K562 (cell line): ENCODE data around the gene EMX1. TPM values are rescaled to one million over a fixed set of nuclear protein-coding genes. Genes with fewer than 3 reads are reported as not detected.

ENCODE experiments used
- BMI1 ChIP-seq: fragments of 150-350 bp; IDR thresholded peaks from 2 replicates; pipeline ENCODE4 v1.6.1; 2014; ENCODE audit warnings: low read length
- BRD4 ChIP-seq: fragments of 200-600 bp; sonication (generic); IDR thresholded peaks from 2 replicates; pipeline ENCODE4 v1.6.1; 2017; ENCODE audit warnings: inconsistent platforms
- CBX2 ChIP-seq: fragments of 200-600 bp; sonication (generic); IDR thresholded peaks from one replicate; pipeline ENCODE4 v1.6.1; 2012; ENCODE audit warnings: mild to moderate bottlenecking, low read length, inconsistent platforms; ENCODE audit not compliant: insufficient read depth, poor library complexity, severe bottlenecking
- FOXJ3 ChIP-seq: sonication (generic); formaldehyde crosslinking; IDR thresholded peaks from 2 replicates; pipeline ENCODE4 v1.4.0; 2020; ENCODE audit warnings: mild to moderate bottlenecking, missing genetic modification reagents
- HSF4 ChIP-seq: fragments of 250-450 bp; sonication (Bioruptor Pico); IDR thresholded peaks from 2 replicates; pipeline ENCODE4 v2.1.2; 2022; ENCODE audit warnings: mild to moderate bottlenecking, moderate library complexity, borderline replicate concordance
- MTF1 ChIP-seq: fragments of 250-450 bp; sonication (Bioruptor Pico); IDR thresholded peaks from 2 replicates; pipeline ENCODE4 v1.9.0; 2021; ENCODE audit warnings: moderate library complexity, mild to moderate bottlenecking, inconsistent platforms, borderline replicate concordance
- MXI1 ChIP-seq: IDR thresholded peaks from 2 replicates; pipeline ENCODE4 v1.6.1; 2011; ENCODE audit warnings: low read depth, mild to moderate bottlenecking, improper control_type of control experiment, low read length
- NFXL1 ChIP-seq: fragments of 450-650 bp; formaldehyde crosslinking; IDR thresholded peaks from 2 replicates; pipeline ENCODE4 v1.4.0; 2021; ENCODE audit warnings: mild to moderate bottlenecking
- RBM25 ChIP-seq: fragments of 200-400 bp; formaldehyde crosslinking; IDR thresholded peaks from 2 replicates; pipeline ENCODE4 v1.6.1; 2018; ENCODE audit warnings: low read length, low read depth, moderate library complexity; ENCODE audit not compliant: severe bottlenecking
- RNF2 ChIP-seq: sonication (generic); IDR thresholded peaks from 2 replicates; pipeline ENCODE4 v1.6.1; 2016
- SNRNP70 ChIP-seq: fragments of 200-400 bp; formaldehyde crosslinking; optimal IDR thresholded peaks from 2 replicates; pipeline ENCODE3; 2017; ENCODE audit warnings: low read depth, low read length
- TBL1XR1 ChIP-seq, 2 experiments: IDR thresholded peaks; 2 replicates each; pipeline ENCODE4 v1.6.1; 2012; ENCODE audit warnings: improper control_type of control experiment in 2 of 2, low read length in 2 of 2, mild to moderate bottlenecking in 1 of 2
- ZNF12 ChIP-seq: sonication (generic); formaldehyde crosslinking; IDR thresholded peaks from 2 replicates; pipeline ENCODE4 v1.4.0; 2020; ENCODE audit warnings: mild to moderate bottlenecking, missing genetic modification reagents
- ZNF212 ChIP-seq: fragments of 450-650 bp; formaldehyde crosslinking; IDR thresholded peaks from 2 replicates; pipeline ENCODE4 v1.4.0; 2020; ENCODE audit warnings: mild to moderate bottlenecking
- ZNF316 ChIP-seq: fragments of 450-650 bp; IDR thresholded peaks from 2 replicates; pipeline ENCODE4 v1.6.1; 2016
- polyA plus RNA-seq, 8 experiments: library from polyadenylated mRNA; depleted of rRNA in 4 of 8; stranded (reverse) in 5 of 8; unstranded in 3 of 8; fragments of >200 nt; fragmentation: Nextera tagmentation in 2 of 8; fragmentation: Illumina TruSeq in 1 of 8; extraction: Ambion mirVana in 2 of 8; extraction: Trizol in 1 of 8; gene quantifications; 2 replicates each; pipeline versions ENCODE4 v1.2.1 to v1.2.3, GENCODE V29; 2011 to 2014; ENCODE audit warnings: inconsistent platforms in 1 of 8, missing spikeins in 1 of 8
- total RNA-seq, 7 experiments: library from RNA; depleted of rRNA in 6 of 7; stranded (reverse); fragments of >200 nt in 6 of 7; fragmentation: Illumina TruSeq in 2 of 7; extraction: Trizol in 2 of 7; gene quantifications; 2 replicates each; pipeline versions ENCODE4 v1.2.1 to v1.2.3, GENCODE V29; 2011 to 2021; ENCODE audit warnings: low replicate concordance in 1 of 7
- TF ChIP-seq, protein P1 (sequence below): sonication (generic); formaldehyde crosslinking; IDR thresholded peaks from 2 replicates; pipeline ENCODE4 v1.8.0; 2022; ENCODE audit warnings: missing genetic modification reagents, mild to moderate bottlenecking, borderline replicate concordance
- TF ChIP-seq, protein P2 (sequence below): IDR thresholded peaks from 2 replicates; pipeline ENCODE4 v1.6.1; 2011; ENCODE audit not compliant: insufficient read length; ENCODE audit errors: extremely low read depth
- TF ChIP-seq, protein P3 (sequence below): sonication (generic); formaldehyde crosslinking; IDR thresholded peaks from 2 replicates; pipeline ENCODE4 v1.8.0; 2022; ENCODE audit warnings: mild to moderate bottlenecking, missing genetic modification reagents, borderline replicate concordance
- TF ChIP-seq, protein P4 (sequence below): sonication (generic); formaldehyde crosslinking; IDR thresholded peaks from 2 replicates; pipeline ENCODE4 v1.8.1; 2023; ENCODE audit warnings: mild to moderate bottlenecking, missing genetic modification reagents, moderate library complexity
- TF ChIP-seq, protein P5 (sequence below): fragments of 250-450 bp; sonication (Bioruptor Pico); IDR thresholded peaks from 2 replicates; pipeline ENCODE4 v1.4.0; 2020; ENCODE audit warnings: mild to moderate bottlenecking

The EMX1 gene
- total and polyA plus RNA-seq, 9 of the 15 experiments (the other 6 are each of a cell fraction or from before 2014, with no cell fraction given) = 0.10 to 0.32 (median 0.21) TPM; not detected in 6

DNA sequence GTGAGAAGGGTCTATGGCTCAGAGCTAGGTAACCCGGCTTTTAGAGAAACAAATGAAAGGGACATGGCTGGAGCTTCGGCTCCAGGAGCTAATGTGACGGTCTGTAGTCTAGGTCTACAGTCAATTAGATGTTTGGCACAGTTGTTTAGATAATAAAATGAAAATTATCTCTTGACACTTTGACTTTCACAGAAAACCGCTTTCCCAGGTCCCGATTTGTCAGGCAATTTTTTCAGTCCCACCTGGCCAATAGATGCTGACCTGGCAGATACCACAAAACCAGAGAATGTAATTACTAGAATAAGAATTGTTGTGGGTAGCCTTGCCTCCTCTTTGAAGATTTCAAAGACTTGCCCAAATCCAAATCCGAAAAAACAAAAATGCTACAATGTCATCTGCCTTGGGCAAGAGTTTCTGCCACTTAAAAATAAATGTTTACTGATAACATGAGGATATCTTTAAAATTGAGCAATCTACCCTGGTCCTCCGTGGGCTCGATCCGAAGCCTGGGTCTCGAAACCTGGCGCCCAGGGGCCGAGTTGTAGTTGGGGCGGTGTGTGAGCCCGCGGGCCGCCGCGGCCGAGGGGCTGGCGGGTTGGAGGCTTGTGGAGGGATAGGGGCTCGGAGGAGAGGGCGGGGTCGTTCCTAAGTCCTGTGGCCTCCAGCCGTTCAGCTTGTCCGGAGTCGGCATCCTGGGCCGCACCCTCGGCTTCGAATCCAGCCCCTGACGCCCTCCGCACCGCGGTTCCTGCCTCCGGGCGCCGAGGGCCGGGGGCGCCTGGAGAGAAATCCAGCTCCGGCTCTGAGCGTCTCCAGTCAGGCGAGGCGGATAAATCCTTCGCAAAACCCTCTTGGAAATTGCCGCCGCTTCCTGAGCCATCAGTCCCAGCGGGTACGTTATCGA lies 2.3 kb downstream of the EMX1 start (continued):
- TF ChIP-seq BRD4 = no peak
- TF ChIP-seq, protein P1, sequence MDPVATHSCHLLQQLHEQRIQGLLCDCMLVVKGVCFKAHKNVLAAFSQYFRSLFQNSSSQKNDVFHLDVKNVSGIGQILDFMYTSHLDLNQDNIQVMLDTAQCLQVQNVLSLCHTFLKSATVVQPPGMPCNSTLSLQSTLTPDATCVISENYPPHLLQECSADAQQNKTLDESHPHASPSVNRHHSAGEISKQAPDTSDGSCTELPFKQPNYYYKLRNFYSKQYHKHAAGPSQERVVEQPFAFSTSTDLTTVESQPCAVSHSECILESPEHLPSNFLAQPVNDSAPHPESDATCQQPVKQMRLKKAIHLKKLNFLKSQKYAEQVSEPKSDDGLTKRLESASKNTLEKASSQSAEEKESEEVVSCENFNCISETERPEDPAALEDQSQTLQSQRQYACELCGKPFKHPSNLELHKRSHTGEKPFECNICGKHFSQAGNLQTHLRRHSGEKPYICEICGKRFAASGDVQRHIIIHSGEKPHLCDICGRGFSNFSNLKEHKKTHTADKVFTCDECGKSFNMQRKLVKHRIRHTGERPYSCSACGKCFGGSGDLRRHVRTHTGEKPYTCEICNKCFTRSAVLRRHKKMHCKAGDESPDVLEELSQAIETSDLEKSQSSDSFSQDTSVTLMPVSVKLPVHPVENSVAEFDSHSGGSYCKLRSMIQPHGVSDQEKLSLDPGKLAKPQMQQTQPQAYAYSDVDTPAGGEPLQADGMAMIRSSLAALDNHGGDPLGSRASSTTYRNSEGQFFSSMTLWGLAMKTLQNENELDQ (CRISPR knock-in tag) = no peak
- no peak for TF ChIP-seq ZNF212 (CRISPR knock-in tag)
- TF ChIP-seq, protein P2, sequence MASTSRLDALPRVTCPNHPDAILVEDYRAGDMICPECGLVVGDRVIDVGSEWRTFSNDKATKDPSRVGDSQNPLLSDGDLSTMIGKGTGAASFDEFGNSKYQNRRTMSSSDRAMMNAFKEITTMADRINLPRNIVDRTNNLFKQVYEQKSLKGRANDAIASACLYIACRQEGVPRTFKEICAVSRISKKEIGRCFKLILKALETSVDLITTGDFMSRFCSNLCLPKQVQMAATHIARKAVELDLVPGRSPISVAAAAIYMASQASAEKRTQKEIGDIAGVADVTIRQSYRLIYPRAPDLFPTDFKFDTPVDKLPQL = no peak
- TF ChIP-seq MTF1 (CRISPR knock-in tag) = no peak
- TF ChIP-seq HSF4 (CRISPR knock-in tag) = no peak
- TF ChIP-seq RNF2 = 0 out of 2 replicates have a peak, but pooled peaks have one; percentile 5
- no peak for TF ChIP-seq FOXJ3 (CRISPR knock-in tag)
- TF ChIP-seq MXI1 = no peak
- TF ChIP-seq, protein P3, sequence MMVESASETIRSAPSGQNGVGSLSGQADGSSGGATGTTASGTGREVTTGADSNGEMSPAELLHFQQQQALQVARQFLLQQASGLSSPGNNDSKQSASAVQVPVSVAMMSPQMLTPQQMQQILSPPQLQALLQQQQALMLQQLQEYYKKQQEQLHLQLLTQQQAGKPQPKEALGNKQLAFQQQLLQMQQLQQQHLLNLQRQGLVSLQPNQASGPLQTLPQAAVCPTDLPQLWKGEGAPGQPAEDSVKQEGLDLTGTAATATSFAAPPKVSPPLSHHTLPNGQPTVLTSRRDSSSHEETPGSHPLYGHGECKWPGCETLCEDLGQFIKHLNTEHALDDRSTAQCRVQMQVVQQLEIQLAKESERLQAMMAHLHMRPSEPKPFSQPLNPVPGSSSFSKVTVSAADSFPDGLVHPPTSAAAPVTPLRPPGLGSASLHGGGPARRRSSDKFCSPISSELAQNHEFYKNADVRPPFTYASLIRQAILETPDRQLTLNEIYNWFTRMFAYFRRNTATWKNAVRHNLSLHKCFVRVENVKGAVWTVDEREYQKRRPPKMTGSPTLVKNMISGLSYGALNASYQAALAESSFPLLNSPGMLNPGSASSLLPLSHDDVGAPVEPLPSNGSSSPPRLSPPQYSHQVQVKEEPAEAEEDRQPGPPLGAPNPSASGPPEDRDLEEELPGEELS (CRISPR knock-in tag) = no peak
- TF ChIP-seq SNRNP70 = no peak
- TF ChIP-seq, protein P4, sequence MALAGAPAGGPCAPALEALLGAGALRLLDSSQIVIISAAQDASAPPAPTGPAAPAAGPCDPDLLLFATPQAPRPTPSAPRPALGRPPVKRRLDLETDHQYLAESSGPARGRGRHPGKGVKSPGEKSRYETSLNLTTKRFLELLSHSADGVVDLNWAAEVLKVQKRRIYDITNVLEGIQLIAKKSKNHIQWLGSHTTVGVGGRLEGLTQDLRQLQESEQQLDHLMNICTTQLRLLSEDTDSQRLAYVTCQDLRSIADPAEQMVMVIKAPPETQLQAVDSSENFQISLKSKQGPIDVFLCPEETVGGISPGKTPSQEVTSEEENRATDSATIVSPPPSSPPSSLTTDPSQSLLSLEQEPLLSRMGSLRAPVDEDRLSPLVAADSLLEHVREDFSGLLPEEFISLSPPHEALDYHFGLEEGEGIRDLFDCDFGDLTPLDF = no peak
- 0 out of 2 replicates have a peak, but pooled peaks have one; percentile 4 for TF ChIP-seq BMI1
- no peak for TF ChIP-seq RBM25
- TF ChIP-seq, protein P5, sequence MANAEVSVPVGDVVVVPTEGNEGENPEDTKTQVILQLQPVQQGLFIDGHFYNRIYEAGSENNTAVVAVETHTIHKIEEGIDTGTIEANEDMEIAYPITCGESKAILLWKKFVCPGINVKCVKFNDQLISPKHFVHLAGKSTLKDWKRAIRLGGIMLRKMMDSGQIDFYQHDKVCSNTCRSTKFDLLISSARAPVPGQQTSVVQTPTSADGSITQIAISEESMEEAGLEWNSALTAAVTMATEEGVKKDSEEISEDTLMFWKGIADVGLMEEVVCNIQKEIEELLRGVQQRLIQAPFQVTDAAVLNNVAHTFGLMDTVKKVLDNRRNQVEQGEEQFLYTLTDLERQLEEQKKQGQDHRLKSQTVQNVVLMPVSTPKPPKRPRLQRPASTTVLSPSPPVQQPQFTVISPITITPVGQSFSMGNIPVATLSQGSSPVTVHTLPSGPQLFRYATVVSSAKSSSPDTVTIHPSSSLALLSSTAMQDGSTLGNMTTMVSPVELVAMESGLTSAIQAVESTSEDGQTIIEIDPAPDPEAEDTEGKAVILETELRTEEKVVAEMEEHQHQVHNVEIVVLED (CRISPR knock-in tag) = no peak
- TF ChIP-seq NFXL1 = no peak
- TF ChIP-seq CBX2 = peak; percentile 79
- no peak for TF ChIP-seq TBL1XR1 (IDR thresholded peaks at IDR 0.05; ENCODE audit: low read length in 2 of 2)
- peak; percentile 67; the same call in 1 of the 2 replicates for TF ChIP-seq ZNF316
- TF ChIP-seq ZNF12 (CRISPR knock-in tag) = no peak
